Right lobe of liver (tissue), 6 donors: ENCODE data around the gene PLVAP. TPM values are rescaled to one million over a fixed set of nuclear protein-coding genes. Genes with fewer than 3 reads are reported as not detected.

ENCODE experiments used
- ATAC-seq, 4 donors: fragments of 200-7000 bp; cut with Tn5 transposase; one replicate each; pipeline ENCODE4 v1.9.1; 2020; ENCODE audit warnings: mild to moderate bottlenecking in 4 of 4, moderate library complexity in 4 of 4
- DNase-seq, 3 donors: peaks; one replicate each; pipeline ENCODE4 v3.0.0-alpha.2; 2020
- H3K27ac ChIP-seq, 3 donors: fragments of 200-600 bp; one replicate each; pipeline ENCODE4 v1.8.0; 2022
- H3K27me3 ChIP-seq, 2 donors: fragments of 200-600 bp; one replicate each; pipeline ENCODE4 v1.8.0; 2022
- H3K36me3 ChIP-seq, 4 donors: fragments of 200-600 bp; sonication (generic) in 1 of 4; one replicate each; pipeline versions ENCODE4 v1.5.1 to v1.8.0; 2017 to 2022; ENCODE audit warnings: control low read depth in 1 of 4
- H3K4me1 ChIP-seq, 4 donors: fragments of 200-600 bp; sonication (generic) in 1 of 4; one replicate each; pipeline versions ENCODE4 v1.5.1 to v1.8.0; 2017 to 2022; ENCODE audit warnings: control low read depth in 1 of 4
- H3K4me3 ChIP-seq, 3 donors: fragments of 200-600 bp; one replicate each; pipeline ENCODE4 v1.8.0; 2022
- H3K9me3 ChIP-seq, 4 donors: fragments of 200-600 bp; sonication (generic) in 1 of 4; one replicate each; pipeline versions ENCODE4 v1.5.1 to v1.8.0; 2017 to 2022; ENCODE audit warnings: control low read depth in 1 of 4
- CTCF ChIP-seq, 4 donors: fragments of 200-600 bp in 3 of 4; fragments of 450-650 bp in 1 of 4; IDR thresholded peaks; one replicate each; pipeline versions ENCODE4 v1.5.1 to v1.8.0; 2016 to 2022; ENCODE audit warnings: antibody characterized with exemption in 4 of 4, mild to moderate bottlenecking in 2 of 4
- POLR2A ChIP-seq: fragments of 450-650 bp; IDR thresholded peaks from one replicate; pipeline ENCODE4 v1.6.1; 2017; ENCODE audit warnings: antibody characterized with exemption, mild to moderate bottlenecking
- WGBS: methylation state at CpG from one replicate; pipeline ENCODE4 v1.1.6; 2018; ENCODE audit warnings: low coverage, low lambda C conversion rate; ENCODE audit not compliant: insufficient coverage; ENCODE audit errors: missing lambda C conversion rate; 5-methylcytosine and 5-hydroxymethylcytosine counted together
- intact Hi-C, 2 donors: fragments of 100-400 bp; cut with DNase I; formaldehyde crosslinking; loops; one replicate each; pipeline versions ENCODE4 v1.11.2 to v1.14.1; 2022
- total RNA-seq, 6 experiments: library from RNA; depleted of rRNA in 2 of 6; stranded (reverse); fragments of >200 nt in 2 of 6; fragmentation: NEBNext Ultra II Directional in 3 of 6; extraction: Animal tissue kit (Norgen Biotek cat#: 25700) in 3 of 6; gene quantifications; one replicate each; pipeline versions ENCODE4 v1.1.0 to v1.2.4, GENCODE V29; 2016 to 2023
- donor health status: DM: no; HTN: yes; CAD: no.
- donor health status: DM: no; HTN: no; CAD: no.
- donor health status: DM: no; HTN: no; CAD: no.
- donor health status: DM: no; HTN: yes; CAD: no.
- donor health status: DM: no; HTN: yes; CAD: no.

PLVAP gene
- total RNA-seq, 6 experiments from 2014 or later: 0.78 to 16.6 (median 4.1) TPM

- peak in 1 of 3 donors; percentile 53 for DNase-seq
- H3K27ac ChIP-seq: no peak within 1 kb of the TSS
- H3K9me3 ChIP-seq: no peaks in the 10 kb centered on the region
- H3K4me1 ChIP-seq: peaks cover 0 to 5% (median 1%) of the 10 kb centered on the region in 4 donors
- no peak within 1 kb of the TSS for H3K4me3 ChIP-seq
- intact Hi-C loops: loop anchor here in 1 of 2 donors (10.0 kb wide), 1 partner anchor 61 kb away; no protein-coding TSS in a partner anchor
- peak in 1 of 4 donors; percentile 60 for ATAC-seq
- no peaks in the 10 kb centered on the region for H3K36me3 ChIP-seq
- 22% methylated on average over 6 of the region's 41 CpGs for WGBS
- TF ChIP-seq POLR2A (no peak), CTCF (IDR thresholded peaks at IDR 0.05) (no peak)
- no peaks in the 10 kb centered on the region for H3K27me3 ChIP-seq
Observed at GRCh38 chr19:17393914-17394313, 16.8 kb upstream of the PLVAP start, which contains the start of gene CCDC194. TSS of gene CCDC194 (minus strand) at chr19:17394196. CDS start at chr19:17394158, 38 bp downstream.

GRCh38 chr19:17393002-17393401 lies 15.9 kb upstream of the PLVAP start:
- DNase-seq (no peak), ATAC-seq (no peak)
- no peaks in the 10 kb centered on the region for H3K9me3 ChIP-seq
- no peaks in the 10 kb centered on the region for H3K27me3 ChIP-seq
- no peak for TF ChIP-seq CTCF (IDR thresholded peaks at IDR 0.05)
- no peak for TF ChIP-seq POLR2A
- no peak overlapping the region for H3K4me3 ChIP-seq
- intact Hi-C loops: loop anchor here in 1 of 2 donors (10.0 kb wide), 1 partner anchor 62 kb away; no protein-coding TSS in a partner anchor
- H3K36me3 ChIP-seq: no peaks in the 10 kb centered on the region
- 28% methylated on average over 2 of the region's 2 CpGs for WGBS
- H3K4me1 ChIP-seq: peaks cover 0 to 5% (median 1%) of the 10 kb centered on the region in 4 donors
- H3K27ac ChIP-seq: no peak overlapping the region

- no peaks in the 10 kb centered on the region for H3K36me3 ChIP-seq
- 10% methylated on average over 18 of the region's 26 CpGs for WGBS
- peaks cover 0 to 5% (median 1%) of the 10 kb centered on the region in 4 donors for H3K4me1 ChIP-seq
- H3K9me3 ChIP-seq: no peaks in the 10 kb centered on the region
- no peaks in the 10 kb centered on the region for H3K27me3 ChIP-seq
- TF ChIP-seq POLR2A (no peak), CTCF (IDR thresholded peaks at IDR 0.05) (no peak)
- peak in 1 of 4 donors; percentile 8 for ATAC-seq
- H3K4me3 ChIP-seq: peak overlapping the region; percentile 3 to 25 (median 20)
- intact Hi-C loops: loop anchor here in 1 of 2 donors (10.0 kb wide), 1 partner anchor 63 kb away; no protein-coding TSS in a partner anchor
- DNase-seq: no peak
- H3K27ac ChIP-seq: no peak overlapping the region
Observed at GRCh38 chr19:17391371-17392151, 14.4 kb upstream of the PLVAP start.

GRCh38 chr19:17390665-17391370 lies 13.7 kb upstream of the PLVAP start:
- Histone ChIP-seq H3K4me1 (peaks cover 0 to 5% (median 1%) of the 10 kb centered on the region in 4 donors), H3K36me3 (no peaks in the 10 kb centered on the region), H3K4me3 (peak overlapping the region; percentile 13 to 28 (median 24)), H3K27ac (no peak overlapping the region), H3K9me3 (no peaks in the 10 kb centered on the region), H3K27me3 (no peaks in the 10 kb centered on the region)
- intact Hi-C loops: loop anchor here in 1 of 2 donors (10.0 kb wide), 1 partner anchor 64 kb away; no protein-coding TSS in a partner anchor
- ATAC-seq (peak; percentile 94 to 97 (median 96)), DNase-seq (peak; percentile 84 to 86 (median 84))
- TF ChIP-seq CTCF (IDR thresholded peaks at IDR 0.05) (peak; percentile 51 to 71 (median 62)), POLR2A (no peak)
- WGBS: 3% methylated on average over 37 of the region's 50 CpGs
